COLO668 (cell line): Measurements from ENCODE around the gene CHODL.

Experiments used
- DNase-seq: peaks from one replicate; lab custom pipeline; 2025; ENCODE audit not compliant: unreplicated experiment; lab: John Stamatoyannopoulos, UW

The CHODL gene, protein sequence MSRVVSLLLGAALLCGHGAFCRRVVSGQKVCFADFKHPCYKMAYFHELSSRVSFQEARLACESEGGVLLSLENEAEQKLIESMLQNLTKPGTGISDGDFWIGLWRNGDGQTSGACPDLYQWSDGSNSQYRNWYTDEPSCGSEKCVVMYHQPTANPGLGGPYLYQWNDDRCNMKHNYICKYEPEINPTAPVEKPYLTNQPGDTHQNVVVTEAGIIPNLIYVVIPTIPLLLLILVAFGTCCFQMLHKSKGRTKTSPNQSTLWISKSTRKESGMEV

DNA sequence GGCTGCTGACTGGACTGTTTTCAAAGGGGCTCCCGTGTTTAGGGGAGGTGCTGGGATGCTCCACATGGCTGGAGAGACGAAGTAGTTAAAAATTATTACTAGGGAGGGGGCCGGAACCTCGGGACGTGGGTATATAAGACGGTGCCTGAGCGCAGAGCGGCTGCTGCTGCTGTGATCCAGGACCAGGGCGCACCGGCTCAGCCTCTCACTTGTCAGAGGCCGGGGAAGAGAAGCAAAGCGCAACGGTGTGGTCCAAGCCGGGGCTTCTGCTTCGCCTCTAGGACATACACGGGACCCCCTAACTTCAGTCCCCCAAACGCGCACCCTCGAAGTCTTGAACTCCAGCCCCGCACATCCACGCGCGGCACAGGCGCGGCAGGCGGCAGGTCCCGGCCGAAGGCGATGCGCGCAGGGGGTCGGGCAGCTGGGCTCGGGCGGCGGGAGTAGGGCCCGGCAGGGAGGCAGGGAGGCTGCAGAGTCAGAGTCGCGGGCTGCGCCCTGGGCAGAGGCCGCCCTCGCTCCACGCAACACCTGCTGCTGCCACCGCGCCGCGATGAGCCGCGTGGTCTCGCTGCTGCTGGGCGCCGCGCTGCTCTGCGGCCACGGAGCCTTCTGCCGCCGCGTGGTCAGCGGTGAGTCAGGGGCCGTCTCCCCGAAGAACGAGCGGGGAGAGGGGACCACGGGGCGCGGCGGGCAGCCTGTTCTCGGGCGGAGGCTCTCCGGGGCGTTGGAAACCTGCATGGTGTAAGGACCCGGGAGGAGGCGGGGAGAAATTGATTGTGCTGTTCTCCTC, at the start of gene CHODL:
Gene CHODL, plus strand, starts transcription at position 163 of the 793 bp plus-strand sequence. Its CDS starts 391 bp downstream, at position 554.
- no peak for DNase-seq

DNA sequence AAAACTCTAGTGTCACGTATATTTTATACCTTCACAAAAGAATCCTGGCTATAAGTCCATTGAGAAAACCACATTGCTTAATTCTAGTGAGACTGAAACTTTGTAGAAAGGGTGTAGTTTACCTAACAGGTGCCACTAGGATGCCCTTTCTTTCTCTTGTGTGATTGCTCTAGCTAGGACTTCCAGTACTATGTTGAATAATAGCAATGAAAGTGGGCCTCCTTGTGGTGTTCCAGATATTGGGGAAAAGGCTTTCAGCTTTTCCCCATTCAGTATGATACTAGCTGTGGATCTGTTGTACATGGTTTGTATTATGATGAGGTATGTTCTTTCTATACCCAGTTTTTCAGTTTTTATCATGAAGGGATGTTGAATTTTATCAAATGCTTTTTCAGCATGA, 39.7 kb upstream of the CHODL start:
- no peak for DNase-seq

DNA sequence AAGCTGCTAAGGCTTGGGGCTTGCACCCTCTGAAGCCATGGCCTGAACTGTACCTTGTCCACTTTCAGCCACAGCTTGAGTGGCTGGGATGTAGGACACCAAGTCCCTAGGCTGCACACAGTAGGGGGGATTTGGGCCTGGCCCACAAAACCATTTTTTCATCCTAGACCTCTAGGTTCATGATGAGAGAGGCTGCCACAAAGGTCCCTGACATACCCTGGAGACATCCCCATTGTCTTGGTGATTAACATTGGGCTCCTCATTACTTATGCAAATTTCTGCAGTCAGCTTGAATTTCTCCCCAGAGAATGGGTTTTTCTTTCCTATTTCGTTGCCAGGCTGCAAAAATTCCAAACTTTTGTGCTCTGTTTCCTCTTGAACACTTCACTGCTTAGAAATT, 26.3 kb upstream of the CHODL start:
- no peak for DNase-seq

DNA sequence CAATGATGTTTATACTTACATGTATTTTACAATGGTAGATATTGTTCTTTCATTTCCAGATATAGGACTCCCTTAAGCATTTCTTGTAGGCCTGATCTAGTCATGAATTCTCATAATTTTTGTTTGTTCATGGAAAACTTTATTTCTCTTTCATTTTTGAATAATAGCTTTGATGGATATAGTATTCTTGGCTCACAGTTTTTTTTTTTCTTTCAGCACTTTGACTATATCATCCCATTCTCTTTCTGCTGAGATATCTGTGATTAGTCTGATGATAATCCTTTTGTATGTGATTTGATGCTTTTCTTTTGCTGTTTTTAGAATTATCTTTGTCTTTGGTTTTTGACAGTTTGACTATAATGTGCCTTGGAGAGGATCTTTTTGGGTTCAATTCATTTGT, 24.1 kb upstream of the CHODL start:
- DNase-seq: no peak

DNA sequence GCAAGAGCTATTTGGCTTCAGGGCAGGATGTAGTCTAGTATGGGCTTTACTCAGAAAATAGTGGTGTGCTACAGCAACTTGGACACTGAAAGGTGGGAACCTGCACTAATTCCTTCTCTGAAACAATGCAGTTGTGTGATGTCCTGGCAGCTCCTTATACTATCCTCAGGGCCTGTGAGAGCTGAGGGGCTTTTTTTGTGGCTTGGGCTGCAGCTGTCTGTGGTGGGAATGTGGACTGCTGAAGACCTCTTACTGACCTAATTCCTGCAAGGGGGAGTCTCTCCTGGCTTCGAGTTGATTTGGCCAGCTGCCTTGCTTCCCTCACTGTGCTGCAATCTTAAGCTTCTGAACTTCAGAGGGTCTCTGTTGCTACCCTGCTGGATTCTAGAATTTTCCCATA, 22.3 kb upstream of the CHODL start:
- no peak for DNase-seq

DNA sequence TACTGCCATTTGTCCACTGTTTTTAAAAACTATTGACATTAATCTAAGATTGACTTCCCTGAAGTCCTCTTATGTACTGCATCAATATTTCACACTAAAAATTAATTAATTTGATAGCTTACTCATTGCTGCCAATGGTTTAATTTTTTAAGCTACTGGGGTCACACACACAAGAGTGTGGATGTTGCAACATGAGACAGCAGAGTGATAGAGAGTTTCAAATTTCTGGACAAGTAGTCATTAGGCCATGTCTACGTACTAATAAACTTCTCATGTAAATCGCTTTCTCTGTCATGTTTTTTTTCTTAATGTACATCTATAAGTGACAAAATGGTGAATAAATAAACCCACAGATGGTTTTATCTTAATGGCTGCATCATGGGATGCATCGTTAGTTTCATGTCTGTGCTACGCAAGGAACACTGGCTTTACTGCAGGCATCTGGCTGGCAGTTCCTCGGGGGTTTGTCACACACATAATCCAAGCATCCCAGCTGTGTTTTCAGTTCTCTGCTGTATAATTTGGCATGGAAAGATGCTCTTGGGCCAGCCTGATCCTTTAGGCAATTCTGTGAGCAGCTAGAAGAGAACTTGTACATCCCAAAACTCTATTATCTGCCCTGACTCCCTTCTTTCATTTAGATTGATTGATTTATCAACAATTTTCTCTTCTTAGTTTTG, 16.4 kb upstream of the CHODL start:
- DNase-seq: no peak

DNA sequence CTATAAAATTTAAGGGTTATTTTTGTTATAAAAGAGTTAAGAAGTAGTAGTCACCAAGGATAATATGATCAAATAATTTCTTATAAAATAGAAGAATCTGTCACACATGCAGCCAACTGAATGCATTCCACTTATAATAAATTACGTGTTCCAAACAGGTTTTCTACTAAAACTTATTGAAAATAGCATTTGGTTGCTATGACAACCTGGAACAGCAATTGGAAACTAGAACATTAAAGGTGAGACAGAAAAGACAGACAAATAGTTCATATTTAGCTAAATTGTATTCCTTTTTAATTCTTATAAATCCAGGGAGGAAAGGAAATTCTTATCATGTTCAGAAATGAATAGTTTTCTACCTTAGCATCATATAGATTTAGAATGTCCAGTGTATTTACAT, 9.1 kb upstream of the CHODL start:
- no peak for DNase-seq

DNA sequence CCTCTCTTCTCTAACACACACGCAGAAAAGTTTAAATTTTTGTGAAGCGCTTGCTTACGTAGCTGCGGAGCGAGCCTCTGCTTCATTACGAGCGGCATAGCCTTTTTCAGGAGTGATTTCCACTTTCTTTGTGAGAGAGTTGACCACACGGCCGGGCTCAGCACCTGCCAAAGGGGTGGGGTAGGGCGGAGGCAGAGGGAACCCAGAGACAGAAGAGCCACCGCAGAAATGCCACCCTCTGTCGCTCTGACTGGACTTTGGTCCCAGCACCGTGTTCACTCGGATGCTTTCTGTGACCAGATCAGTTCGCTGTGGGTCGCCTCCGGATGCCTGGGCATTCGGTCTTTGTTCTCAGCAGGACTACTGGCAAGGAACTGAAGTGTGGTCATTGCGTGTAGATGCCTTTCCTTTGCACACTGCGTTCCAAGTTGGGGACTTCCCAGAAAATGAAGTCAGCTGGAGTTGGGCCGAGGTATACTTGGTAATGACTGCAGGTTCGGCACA, 883 bp downstream of the CHODL start:
- DNase-seq: no peak

DNA sequence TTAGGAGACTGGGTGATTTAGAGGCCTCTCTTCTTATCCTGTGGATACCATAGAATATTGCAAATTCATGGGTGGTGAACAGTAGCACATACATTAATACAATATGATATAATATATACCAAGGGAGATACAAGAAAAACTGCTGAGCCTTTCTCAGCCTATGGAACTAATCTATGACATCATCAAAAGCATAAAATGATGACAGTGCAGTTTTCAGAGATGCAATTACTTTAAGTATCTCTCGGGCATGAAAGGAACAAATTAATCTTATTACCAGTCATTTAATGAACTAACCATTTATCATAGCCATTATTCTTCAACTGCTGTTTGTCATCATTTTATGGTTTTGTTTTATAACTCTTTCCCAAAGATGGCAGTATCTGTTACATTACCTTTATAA, 3.5 kb downstream of the CHODL start:
- DNase-seq: no peak

DNA sequence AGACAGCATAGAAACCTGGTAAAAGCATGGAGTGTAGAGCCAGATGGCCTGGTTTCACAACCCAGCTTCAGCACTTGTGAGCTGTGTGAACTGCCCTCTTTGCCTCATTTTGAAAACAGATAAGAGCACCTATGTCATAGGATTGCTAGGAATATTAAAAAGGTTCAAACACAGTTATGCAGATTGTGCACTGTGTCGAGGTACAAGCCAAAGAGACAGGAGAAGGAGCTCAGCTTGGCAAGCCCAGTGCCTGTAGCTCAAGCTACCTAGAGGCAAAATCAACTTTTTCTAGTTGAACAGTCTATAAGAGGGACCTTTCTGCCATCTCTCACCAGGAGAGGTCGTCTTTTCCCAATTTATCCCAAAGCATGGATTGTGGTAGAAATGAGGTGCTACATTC, 5.0 kb downstream of the CHODL start:
- DNase-seq: no peak

DNA sequence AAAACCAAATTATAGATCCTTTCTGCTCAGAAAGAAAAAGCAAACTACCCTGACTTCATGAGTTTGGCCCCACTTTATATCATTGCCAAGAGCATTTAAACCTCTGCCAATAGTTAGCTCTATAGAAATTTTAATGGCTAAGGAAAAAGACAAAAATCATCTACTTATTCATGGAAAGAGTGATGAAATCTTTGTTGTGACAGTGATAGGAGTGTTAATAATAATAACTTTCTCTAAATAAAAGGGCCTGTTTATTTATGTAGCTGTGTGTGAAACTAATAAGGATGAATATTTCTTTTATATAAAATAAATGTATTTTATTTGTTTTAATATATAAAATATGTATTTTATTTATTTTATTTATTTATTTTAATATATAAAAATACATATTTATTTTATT, 6.4 kb downstream of the CHODL start:
- no peak for DNase-seq

DNA sequence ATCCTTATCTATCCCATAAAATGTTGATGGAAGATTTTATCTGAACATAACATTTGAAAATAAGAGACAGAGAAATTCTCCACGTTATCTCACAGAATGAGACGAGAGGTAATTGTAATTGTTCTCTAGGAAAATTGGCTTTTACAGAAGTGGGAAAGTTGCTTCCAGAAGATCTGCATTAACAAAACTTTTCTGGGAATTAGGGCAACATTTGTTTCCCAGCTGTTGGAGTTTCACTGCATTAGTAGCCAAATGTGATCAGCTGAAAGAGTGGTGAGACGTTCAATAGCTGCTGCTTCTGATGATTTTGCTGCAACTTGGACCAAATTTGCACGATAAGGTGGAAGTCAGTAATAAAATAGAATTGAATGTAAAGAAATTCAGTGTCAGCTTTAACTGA, 7.6 kb downstream of the CHODL start:
- DNase-seq: no peak

DNA sequence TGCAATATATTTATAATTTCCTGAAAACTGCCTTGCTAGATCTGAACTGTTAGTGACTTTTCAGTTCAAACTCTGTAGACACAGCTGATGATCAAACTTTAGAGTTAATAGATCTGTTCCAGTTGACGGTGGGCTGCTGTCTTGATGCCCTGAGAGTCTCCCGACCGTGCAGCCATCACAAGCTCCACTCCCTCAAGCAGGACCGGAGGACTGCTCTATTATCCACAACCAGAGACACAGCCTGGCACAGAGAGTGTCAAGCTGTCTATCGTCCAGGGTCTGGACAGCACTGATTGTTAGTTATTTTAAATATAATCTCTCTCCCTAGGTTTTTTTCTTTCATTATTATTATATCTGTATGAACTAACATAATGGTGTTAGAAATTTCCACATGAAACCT, 8.0 kb downstream of the CHODL start:
- no peak for DNase-seq

DNA sequence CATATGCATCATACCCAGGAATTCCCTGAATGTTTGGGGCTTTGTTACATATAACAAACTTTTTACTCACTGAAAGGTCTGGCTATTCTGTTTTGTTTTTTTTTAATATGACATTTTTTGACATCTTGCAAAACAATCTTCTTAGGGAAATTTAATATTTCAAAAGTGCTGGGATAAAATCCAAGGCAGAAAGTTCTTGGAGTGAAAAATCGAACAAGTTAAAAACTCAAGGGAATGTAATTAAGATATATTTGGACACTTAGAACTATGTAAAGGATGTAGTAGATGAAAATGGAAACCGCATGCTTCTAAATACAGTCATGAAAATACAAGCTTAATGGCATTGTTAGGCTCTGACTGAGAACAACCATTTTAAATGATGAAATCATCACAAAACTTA, 8.6 kb downstream of the CHODL start:
- no peak for DNase-seq

DNA sequence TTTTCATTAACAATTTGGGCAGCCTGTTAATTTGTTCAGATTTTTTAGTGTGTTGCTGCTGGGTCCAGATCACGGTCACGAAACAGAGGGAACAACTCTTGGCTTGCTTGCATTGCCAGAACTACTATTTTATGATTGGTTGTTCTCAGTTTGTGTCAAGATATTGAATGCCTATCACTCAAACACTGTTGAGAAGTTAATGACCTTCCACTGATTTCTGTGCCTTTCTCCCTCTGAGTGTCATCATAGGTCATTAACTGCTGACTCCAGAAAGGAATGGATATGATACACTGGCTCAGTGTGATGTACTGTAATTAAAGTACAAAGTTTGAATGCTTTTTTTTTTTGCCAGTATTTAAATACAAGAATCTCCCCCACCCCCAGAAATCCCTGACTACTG, 9.2 kb downstream of the CHODL start:
- DNase-seq: no peak

DNA sequence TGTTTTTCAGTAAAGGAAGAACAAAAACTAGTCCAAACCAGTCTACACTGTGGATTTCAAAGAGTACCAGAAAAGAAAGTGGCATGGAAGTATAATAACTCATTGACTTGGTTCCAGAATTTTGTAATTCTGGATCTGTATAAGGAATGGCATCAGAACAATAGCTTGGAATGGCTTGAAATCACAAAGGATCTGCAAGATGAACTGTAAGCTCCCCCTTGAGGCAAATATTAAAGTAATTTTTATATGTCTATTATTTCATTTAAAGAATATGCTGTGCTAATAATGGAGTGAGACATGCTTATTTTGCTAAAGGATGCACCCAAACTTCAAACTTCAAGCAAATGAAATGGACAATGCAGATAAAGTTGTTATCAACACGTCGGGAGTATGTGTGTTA, 21.3 kb downstream of the CHODL start:
- DNase-seq: no peak

DNA sequence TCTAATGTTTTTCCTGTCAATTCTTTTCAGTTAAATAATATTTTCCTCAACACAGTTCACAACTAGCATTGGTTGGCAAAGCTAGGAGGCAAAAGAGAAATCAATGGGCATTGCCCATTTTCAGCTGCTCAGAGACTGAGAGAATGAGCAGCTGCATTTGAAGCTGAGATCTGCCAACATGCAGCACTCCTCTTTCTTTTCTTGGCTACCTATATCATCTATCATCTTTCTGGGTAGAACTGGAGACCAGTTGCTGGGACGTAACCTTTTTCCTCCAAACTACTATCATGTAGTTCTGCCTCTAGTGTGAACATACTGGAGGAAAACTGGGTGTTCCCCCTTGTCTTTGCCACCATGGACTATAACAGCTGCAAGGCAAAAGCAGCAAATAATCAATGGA, 22.9 kb downstream of the CHODL start:
- DNase-seq: no peak

DNA sequence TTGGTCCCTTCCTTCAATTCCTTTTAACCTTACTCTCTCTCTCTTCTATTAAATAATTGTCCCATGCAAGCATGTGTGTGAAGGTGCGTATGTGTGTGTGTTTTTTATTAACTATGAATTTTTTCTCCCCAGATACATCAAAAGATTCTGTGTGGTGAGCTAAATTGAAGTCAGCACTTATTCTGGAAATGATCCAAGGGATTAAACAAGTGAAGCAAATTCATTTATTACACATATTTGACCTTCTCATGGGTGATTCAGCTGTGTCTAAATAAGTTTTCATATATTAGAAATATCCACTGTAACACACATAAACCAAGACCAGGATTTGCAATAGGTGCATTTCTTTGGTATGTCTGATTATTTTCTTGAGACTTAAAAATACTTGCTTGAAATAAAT, 24.3 kb downstream of the CHODL start:
- no peak for DNase-seq

DNA sequence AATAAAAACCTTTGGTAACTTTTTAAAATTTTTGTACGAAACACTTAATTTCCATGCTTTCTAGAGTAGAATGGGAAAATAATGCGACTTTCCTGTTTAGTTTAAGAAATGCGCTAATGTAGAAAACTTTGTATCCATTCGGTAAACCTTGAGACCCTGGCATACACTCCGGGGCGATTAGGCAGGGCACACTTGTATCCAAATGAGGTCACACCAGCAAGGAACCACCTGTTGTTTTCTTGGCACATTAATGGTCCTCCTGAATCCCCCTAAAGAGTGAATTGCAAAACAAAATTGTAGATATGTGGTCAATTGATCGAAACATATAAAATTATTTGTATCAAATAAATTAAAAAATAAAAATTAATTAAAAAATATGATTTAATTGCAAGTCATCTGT, 25.2 kb downstream of the CHODL start:
- DNase-seq: no peak

DNA sequence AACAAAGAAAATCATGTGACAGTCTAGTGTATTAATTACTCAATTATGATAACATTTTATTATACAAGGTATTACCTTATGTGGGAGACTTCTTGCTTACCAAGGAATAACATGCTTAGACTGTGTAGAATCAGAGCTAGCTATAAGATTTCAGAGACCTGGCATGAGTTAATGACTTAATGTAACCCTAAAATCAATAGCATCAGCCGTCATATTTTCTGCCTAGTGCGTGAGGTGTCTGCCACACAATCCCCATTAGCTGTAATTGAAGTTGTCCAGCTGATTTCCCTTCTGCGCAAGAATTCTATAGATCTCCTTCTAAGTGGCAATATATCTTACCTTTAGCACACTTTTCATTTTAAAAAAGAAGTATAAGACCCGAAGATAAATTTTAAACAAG, 28.8 kb downstream of the CHODL start:
- DNase-seq: no peak

DNA sequence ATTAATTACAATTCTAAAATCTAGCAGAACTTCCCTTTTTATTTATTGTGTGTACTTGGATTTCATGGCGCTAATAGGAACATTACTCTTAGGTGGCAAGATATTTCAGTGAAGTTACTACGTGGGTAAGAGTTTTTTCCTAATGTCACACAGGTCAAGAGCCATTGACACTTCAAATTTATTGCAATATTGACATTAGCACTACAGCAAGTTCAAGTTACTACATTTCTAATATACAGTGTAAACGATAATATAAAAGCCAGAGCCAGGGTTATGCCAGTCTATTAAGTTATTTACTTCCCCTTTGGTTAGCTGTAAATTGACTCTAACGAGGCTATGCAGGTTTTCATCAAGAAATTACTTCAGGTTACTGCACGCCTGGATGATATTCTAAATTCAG, 29.7 kb downstream of the CHODL start:
- no peak for DNase-seq

DNA sequence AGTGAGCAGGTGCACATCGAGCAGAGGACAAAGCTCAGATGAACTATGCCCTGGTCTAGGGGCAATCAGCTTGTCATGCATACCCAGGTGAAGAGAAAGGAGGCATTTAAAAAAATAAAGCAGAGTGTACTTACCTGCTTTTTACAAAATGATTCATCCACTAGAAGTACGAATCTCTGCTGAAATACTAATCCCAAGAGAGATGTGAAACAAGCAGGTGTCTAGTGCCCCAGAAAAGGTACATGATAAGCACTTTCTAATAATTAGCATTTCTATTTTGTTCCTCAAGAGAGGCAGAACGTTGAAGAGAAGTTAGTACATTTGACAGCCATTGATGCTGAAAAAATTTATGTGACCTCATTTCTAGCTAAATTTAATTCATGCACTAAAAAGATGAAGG, 31.1 kb downstream of the CHODL start:
- DNase-seq: no peak
